ENCODE measurements around the gene CFAP300. TPM values are rescaled to one million over a fixed set of nuclear protein-coding genes. Genes with fewer than 3 reads are reported as not detected.

Gene CFAP300
- total and polyA plus RNA-seq, 4 donors: 2.3 to 5.4 (median 2.9) TPM

- WGBS, 2 donors: 91 to 94% methylated on average over 2 of the region's 2 CpGs
Measured at GRCh38 chr11:102099755-102100154, 52.5 kb downstream of the CFAP300 start.

GRCh38 chr11:102108734-102109440, 61.6 kb downstream of the CFAP300 start:
- Histone ChIP-seq H3K4me1 (ENCODE audit: control insufficient read depth in 1 of 2, insufficient read depth in 2 of 2, low read length in 2 of 2) (no peaks in the 10 kb centered on the region), H3K27me3 (ENCODE audit: control insufficient read depth in 1 of 2, insufficient read depth in 2 of 2, low read length in 1 of 2) (no peaks in the 10 kb centered on the region), H3K27ac (ENCODE audit: low read depth in 1 of 2, low read length in 2 of 2) (peak overlapping the region; percentile 39 to 80), H3K9me3 (ENCODE audit: control insufficient read depth, low read length) (no peaks in the 10 kb centered on the region), H3K36me3 (ENCODE audit: control insufficient read depth in 1 of 2, insufficient read depth in 2 of 2, low read length in 1 of 2) (no peaks in the 10 kb centered on the region), H3K4me3 (ENCODE audit: low read length in 2 of 2) (no peak overlapping the region)
- intact Hi-C loops (cut with DNase I): no loop called here
- no peak for DNase-seq
- ATAC-seq (ENCODE audit: low FRiP score): no peak
- 58 to 62% methylated on average over 3 of the region's 3 CpGs for WGBS, 2 donors

More at GRCh38 chr11:102099755-102100154, 52.5 kb downstream of the CFAP300 start:
- ATAC-seq (ENCODE audit: low FRiP score): no peak
- no peaks in the 10 kb centered on the region for H3K36me3 ChIP-seq (ENCODE audit: control insufficient read depth in 1 of 2, insufficient read depth in 2 of 2, low read length in 1 of 2)
- H3K27ac ChIP-seq (ENCODE audit: low read depth in 1 of 2, low read length in 2 of 2): no peak overlapping the region
- H3K4me1 ChIP-seq (ENCODE audit: control insufficient read depth in 1 of 2, insufficient read depth in 2 of 2, low read length in 2 of 2): no peaks in the 10 kb centered on the region
- DNase-seq: no peak
- H3K9me3 ChIP-seq (ENCODE audit: control insufficient read depth, low read length): no peaks in the 10 kb centered on the region
- intact Hi-C loops (cut with DNase I): no loop called here
- no peak overlapping the region for H3K4me3 ChIP-seq (ENCODE audit: low read length in 2 of 2)
- no peaks in the 10 kb centered on the region for H3K27me3 ChIP-seq (ENCODE audit: control insufficient read depth in 1 of 2, insufficient read depth in 2 of 2, low read length in 1 of 2)

- Histone ChIP-seq H3K4me3 (ENCODE audit: low read length in 2 of 2) (peak within 1 kb of the TSS; percentile 93 to 99), H3K9me3 (ENCODE audit: control insufficient read depth, low read length) (no peaks in the 10 kb centered on the region), H3K27ac (ENCODE audit: low read depth in 1 of 2, low read length in 2 of 2) (peak within 1 kb of the TSS; percentile 96 to 99), H3K27me3 (ENCODE audit: control insufficient read depth in 1 of 2, insufficient read depth in 2 of 2, low read length in 1 of 2) (no peaks in the 10 kb centered on the region), H3K36me3 (ENCODE audit: control insufficient read depth in 1 of 2, insufficient read depth in 2 of 2, low read length in 1 of 2) (no peaks in the 10 kb centered on the region), H3K4me1 (ENCODE audit: control insufficient read depth in 1 of 2, insufficient read depth in 2 of 2, low read length in 2 of 2) (no peaks in the 10 kb centered on the region)
- intact Hi-C loops (cut with DNase I): loop anchor here (2.0 to 10.0 kb wide), 6 partner anchors 62 to 195 kb away; partner anchors contain the start of genes ANGPTL5 (in 1 of the 2), CEP126 (in 1 of the 2) and CFAP300 (in 1 of the 2)
- DNase-seq: peak; percentile 93 to 97
- 0% methylated on average over 75 to 104 of the region's 104 CpGs for WGBS, 2 donors
- peak; percentile 93 for ATAC-seq (ENCODE audit: low FRiP score)
Measured at GRCh38 chr11:102109896-102110760, 62.9 kb downstream of the CFAP300 start, which contains the start of gene YAP1. TSS of gene YAP1 (plus strand) at chr11:102110447. CDS start at chr11:102110849, 402 bp downstream.

GRCh38 chr11:102110761-102111010, 63.4 kb downstream of the CFAP300 start:
- ATAC-seq (ENCODE audit: low FRiP score): no peak
- DNase-seq: no peak

GRCh38 chr11:102111011-102111786, 64.0 kb downstream of the CFAP300 start:
- Histone ChIP-seq H3K27me3 (ENCODE audit: control insufficient read depth in 1 of 2, insufficient read depth in 2 of 2, low read length in 1 of 2) (no peaks in the 10 kb centered on the region), H3K36me3 (ENCODE audit: control insufficient read depth in 1 of 2, insufficient read depth in 2 of 2, low read length in 1 of 2) (no peaks in the 10 kb centered on the region), H3K4me1 (ENCODE audit: control insufficient read depth in 1 of 2, insufficient read depth in 2 of 2, low read length in 2 of 2) (peaks cover 2 to 4% of the 10 kb centered on the region in 2 donors), H3K9me3 (ENCODE audit: control insufficient read depth, low read length) (no peaks in the 10 kb centered on the region), H3K4me3 (ENCODE audit: low read length in 2 of 2) (peak overlapping the region; percentile 93 to 99), H3K27ac (ENCODE audit: low read depth in 1 of 2, low read length in 2 of 2) (peak overlapping the region; percentile 94 to 99)
- DNase-seq: peak; percentile 82 to 92
- peak; percentile 79 for ATAC-seq (ENCODE audit: low FRiP score)
- 0 to 1% methylated on average over 48 to 61 of the region's 61 CpGs for WGBS, 2 donors
- intact Hi-C loops (cut with DNase I): loop anchor here (2.0 to 10.0 kb wide), 6 partner anchors 61 to 196 kb away; partner anchors contain the start of genes ANGPTL5 (in 1 of the 2), CEP126 (in 1 of the 2) and CFAP300 (in 1 of the 2)

More at GRCh38 chr11:102110761-102111010, 63.4 kb downstream of the CFAP300 start:
- Histone ChIP-seq H3K27ac (ENCODE audit: low read depth in 1 of 2, low read length in 2 of 2) (peak overlapping the region; percentile 94 to 99), H3K4me1 (ENCODE audit: control insufficient read depth in 1 of 2, insufficient read depth in 2 of 2, low read length in 2 of 2) (peaks cover 2% of the 10 kb centered on the region in 2 donors), H3K36me3 (ENCODE audit: control insufficient read depth in 1 of 2, insufficient read depth in 2 of 2, low read length in 1 of 2) (no peaks in the 10 kb centered on the region), H3K27me3 (ENCODE audit: control insufficient read depth in 1 of 2, insufficient read depth in 2 of 2, low read length in 1 of 2) (no peaks in the 10 kb centered on the region), H3K4me3 (ENCODE audit: low read length in 2 of 2) (peak overlapping the region; percentile 93 to 99), H3K9me3 (ENCODE audit: control insufficient read depth, low read length) (no peaks in the 10 kb centered on the region)
- intact Hi-C loops (cut with DNase I): loop anchor here (2.0 to 10.0 kb wide), 6 partner anchors 62 to 196 kb away; partner anchors contain the start of genes ANGPTL5 (in 1 of the 2), CEP126 (in 1 of the 2) and CFAP300 (in 1 of the 2)
- WGBS, 2 donors: 0 to 1% methylated on average over 18 to 31 of the region's 31 CpGs

- Histone ChIP-seq H3K36me3 (ENCODE audit: control insufficient read depth in 1 of 2, insufficient read depth in 2 of 2, low read length in 1 of 2) (no peaks in the 10 kb centered on the region), H3K4me3 (ENCODE audit: low read length in 2 of 2) (peak overlapping the region; percentile 93 to 99), H3K27me3 (ENCODE audit: control insufficient read depth in 1 of 2, insufficient read depth in 2 of 2, low read length in 1 of 2) (no peaks in the 10 kb centered on the region), H3K4me1 (ENCODE audit: control insufficient read depth in 1 of 2, insufficient read depth in 2 of 2, low read length in 2 of 2) (peaks cover 2 to 7% of the 10 kb centered on the region in 2 donors), H3K9me3 (ENCODE audit: control insufficient read depth, low read length) (no peaks in the 10 kb centered on the region), H3K27ac (ENCODE audit: low read depth in 1 of 2, low read length in 2 of 2) (peak overlapping the region; percentile 94 to 99)
- DNase-seq (no peak), ATAC-seq (ENCODE audit: low FRiP score) (peak; percentile 64)
- intact Hi-C loops (cut with DNase I): loop anchor here (2.0 to 10.0 kb wide), 6 partner anchors 60 to 197 kb away; partner anchors contain the start of genes ANGPTL5 (in 1 of the 2), CEP126 (in 1 of the 2) and CFAP300 (in 1 of the 2)
- WGBS, 2 donors: 0 to 1% methylated on average over 20 of the region's 20 CpGs
Measured at GRCh38 chr11:102111787-102112508, 64.7 kb downstream of the CFAP300 start.

- peak overlapping the region; percentile 92 to 99 for H3K27ac ChIP-seq (ENCODE audit: low read depth in 1 of 2, low read length in 2 of 2)
- no peaks in the 10 kb centered on the region for H3K36me3 ChIP-seq (ENCODE audit: control insufficient read depth in 1 of 2, insufficient read depth in 2 of 2, low read length in 1 of 2)
- DNase-seq: no peak
- H3K4me3 ChIP-seq (ENCODE audit: low read length in 2 of 2): peak overlapping the region; percentile 93 to 99
- peaks cover 3 to 7% of the 10 kb centered on the region in 2 donors for H3K4me1 ChIP-seq (ENCODE audit: control insufficient read depth in 1 of 2, insufficient read depth in 2 of 2, low read length in 2 of 2)
- intact Hi-C loops (cut with DNase I): loop anchor here (5.0 to 10.0 kb wide), 4 partner anchors 60 to 198 kb away; partner anchors contain the start of genes ANGPTL5 (in 1 of the 2) and CEP126 (in 1 of the 2)
- 1% methylated on average over 5 of the region's 5 CpGs for WGBS, 2 donors
- H3K9me3 ChIP-seq (ENCODE audit: control insufficient read depth, low read length): no peaks in the 10 kb centered on the region
- H3K27me3 ChIP-seq (ENCODE audit: control insufficient read depth in 1 of 2, insufficient read depth in 2 of 2, low read length in 1 of 2): no peaks in the 10 kb centered on the region
- no peak for ATAC-seq (ENCODE audit: low FRiP score)
Measured at GRCh38 chr11:102112509-102112821, 65.2 kb downstream of the CFAP300 start.
